Measurements from ENCODE around the gene NEGR1.

Gene NEGR1

DNA sequence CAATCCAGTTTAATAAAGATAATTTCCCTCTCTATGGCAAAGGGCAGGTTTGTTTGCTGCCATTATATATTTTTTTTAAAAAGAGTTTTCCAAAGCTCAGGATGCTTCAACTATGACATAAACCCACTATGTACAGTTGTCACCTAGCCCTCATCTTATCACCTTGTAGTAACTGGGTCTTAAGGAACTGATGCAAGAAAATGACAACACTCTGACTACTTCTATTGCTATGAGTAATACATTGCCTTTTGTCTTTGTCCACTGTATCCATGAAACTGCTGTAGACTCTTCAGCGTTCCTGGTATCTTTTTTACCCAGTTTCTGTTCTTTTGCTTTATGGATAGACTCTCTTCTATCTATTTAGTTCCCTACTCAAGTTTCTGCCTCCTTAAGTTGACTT, 586.5 kb downstream of the NEGR1 start:
- ChIA-PET POLR2A (no interaction called here), CTCF (interaction anchor here (0.6 kb wide), 1 partner anchor 134 kb away, joined by 3 read pairs; no protein-coding TSS in a partner anchor)
- TF ChIP-seq, protein P1, sequence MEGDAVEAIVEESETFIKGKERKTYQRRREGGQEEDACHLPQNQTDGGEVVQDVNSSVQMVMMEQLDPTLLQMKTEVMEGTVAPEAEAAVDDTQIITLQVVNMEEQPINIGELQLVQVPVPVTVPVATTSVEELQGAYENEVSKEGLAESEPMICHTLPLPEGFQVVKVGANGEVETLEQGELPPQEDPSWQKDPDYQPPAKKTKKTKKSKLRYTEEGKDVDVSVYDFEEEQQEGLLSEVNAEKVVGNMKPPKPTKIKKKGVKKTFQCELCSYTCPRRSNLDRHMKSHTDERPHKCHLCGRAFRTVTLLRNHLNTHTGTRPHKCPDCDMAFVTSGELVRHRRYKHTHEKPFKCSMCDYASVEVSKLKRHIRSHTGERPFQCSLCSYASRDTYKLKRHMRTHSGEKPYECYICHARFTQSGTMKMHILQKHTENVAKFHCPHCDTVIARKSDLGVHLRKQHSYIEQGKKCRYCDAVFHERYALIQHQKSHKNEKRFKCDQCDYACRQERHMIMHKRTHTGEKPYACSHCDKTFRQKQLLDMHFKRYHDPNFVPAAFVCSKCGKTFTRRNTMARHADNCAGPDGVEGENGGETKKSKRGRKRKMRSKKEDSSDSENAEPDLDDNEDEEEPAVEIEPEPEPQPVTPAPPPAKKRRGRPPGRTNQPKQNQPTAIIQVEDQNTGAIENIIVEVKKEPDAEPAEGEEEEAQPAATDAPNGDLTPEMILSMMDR (IDR thresholded peaks at IDR 0.05; ENCODE audit: insufficient read depth, low read length, missing control alignments), result no peak
- no peak overlapping the region for H3K4me3 ChIP-seq (ENCODE audit: low read depth, low read length)
- no peak for DNase-seq (ENCODE audit: low read depth, low spot score)

DNA sequence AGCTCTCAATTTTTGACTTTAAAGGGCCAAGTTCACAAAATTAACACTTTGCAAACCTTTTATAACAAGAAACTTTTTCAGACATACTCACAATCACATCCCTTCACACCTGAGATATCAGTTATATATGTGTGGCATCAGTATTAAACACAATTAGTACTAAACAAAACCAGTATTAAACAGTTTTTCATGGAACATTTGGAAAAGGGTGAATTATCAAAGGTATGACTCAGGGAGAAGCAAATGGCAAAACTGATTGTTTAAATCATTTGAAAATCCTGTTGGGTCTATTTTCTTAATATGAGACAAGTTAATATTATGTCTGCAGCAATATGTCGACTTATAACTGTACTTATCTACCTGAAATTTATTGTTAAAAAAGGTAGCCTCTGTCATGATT, 587.3 kb downstream of the NEGR1 start:
- DNase-seq (ENCODE audit: low read depth, low spot score), result no peak
- POLR2A ChIA-PET, result no interaction called here
- CTCF ChIA-PET, result no interaction called here
- no peak overlapping the region for H3K4me3 ChIP-seq (ENCODE audit: low read depth, low read length)
- TF ChIP-seq, protein P1 (IDR thresholded peaks at IDR 0.05; ENCODE audit: insufficient read depth, low read length, missing control alignments), result no peak

DNA sequence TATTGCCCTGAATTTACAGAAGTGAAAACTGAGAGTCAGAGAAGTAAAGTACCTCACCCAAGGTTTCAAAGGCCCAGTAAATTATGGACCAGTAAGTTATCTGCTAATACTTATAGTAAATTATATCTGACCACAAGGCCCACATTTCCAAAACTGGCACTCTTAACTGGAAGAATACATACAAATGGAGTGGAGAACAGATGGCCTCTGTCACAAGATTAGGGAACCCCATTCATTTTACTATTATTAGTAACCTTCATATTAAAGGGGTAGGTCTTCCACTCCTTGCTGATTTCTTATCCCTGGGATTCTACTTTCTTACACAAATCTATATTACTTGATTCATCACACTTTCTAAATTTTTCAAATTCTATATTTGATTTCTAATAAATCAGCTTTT, 588.8 kb downstream of the NEGR1 start:
- no peak for DNase-seq (ENCODE audit: low read depth, low spot score)

DNA sequence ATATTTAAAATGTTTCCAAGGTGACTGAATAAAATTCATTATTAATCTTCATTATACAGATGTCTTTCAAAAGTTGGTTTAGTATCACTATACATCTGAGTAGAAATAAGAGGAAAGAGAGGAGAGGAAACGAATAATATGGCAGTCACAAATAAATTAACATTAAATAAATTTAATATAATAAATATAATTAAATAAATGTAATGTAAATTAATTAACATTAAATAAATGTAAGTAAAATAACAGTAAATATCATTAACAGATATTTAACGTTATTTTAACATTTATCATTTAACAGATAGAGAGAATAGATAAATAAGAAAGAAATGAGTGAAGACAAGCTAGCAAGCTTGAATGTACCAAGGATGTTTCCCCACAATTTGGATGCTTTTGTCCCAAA, 592.7 kb downstream of the NEGR1 start:
- no peak overlapping the region for H3K4me3 ChIP-seq (ENCODE audit: low read depth, low read length)
- POLR2A ChIA-PET, result no interaction called here
- CTCF ChIA-PET, result no interaction called here
- DNase-seq (ENCODE audit: low read depth, low spot score), result no peak
- TF ChIP-seq, protein P1 (IDR thresholded peaks at IDR 0.05; ENCODE audit: insufficient read depth, low read length, missing control alignments), result no peak

More for the DNA sequence above, 588.8 kb downstream of the NEGR1 start:
- CTCF ChIA-PET, result no interaction called here
- H3K4me3 ChIP-seq (ENCODE audit: low read depth, low read length), result no peak overlapping the region
- POLR2A ChIA-PET, result no interaction called here
- TF ChIP-seq, protein P1 (IDR thresholded peaks at IDR 0.05; ENCODE audit: insufficient read depth, low read length, missing control alignments), result no peak

DNA sequence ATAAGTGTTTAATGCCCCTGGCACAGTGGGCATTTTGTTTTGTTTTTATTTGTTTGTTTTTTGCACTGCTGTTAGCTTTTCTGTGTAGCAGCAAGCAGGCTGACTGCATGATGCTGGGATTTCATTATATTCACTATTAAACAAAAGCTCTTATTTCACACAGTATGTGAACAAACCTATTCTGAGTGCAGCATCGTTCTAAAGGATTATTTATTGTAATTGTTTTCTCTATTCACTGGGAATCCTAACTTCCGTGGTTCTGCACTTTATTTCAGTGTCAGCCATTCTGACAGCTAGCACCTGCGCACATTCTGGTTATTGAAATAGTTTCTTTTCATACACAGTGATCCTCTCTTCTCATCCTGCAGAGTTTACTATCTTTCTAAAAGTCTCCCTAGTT, 595.0 kb downstream of the NEGR1 start:
- TF ChIP-seq, protein P1 (IDR thresholded peaks at IDR 0.05; ENCODE audit: insufficient read depth, low read length, missing control alignments), result no peak
- ChIA-PET CTCF (no interaction called here), POLR2A (no interaction called here)
- DNase-seq (ENCODE audit: low read depth, low spot score), result no peak
- H3K4me3 ChIP-seq (ENCODE audit: low read depth, low read length), result no peak overlapping the region

DNA sequence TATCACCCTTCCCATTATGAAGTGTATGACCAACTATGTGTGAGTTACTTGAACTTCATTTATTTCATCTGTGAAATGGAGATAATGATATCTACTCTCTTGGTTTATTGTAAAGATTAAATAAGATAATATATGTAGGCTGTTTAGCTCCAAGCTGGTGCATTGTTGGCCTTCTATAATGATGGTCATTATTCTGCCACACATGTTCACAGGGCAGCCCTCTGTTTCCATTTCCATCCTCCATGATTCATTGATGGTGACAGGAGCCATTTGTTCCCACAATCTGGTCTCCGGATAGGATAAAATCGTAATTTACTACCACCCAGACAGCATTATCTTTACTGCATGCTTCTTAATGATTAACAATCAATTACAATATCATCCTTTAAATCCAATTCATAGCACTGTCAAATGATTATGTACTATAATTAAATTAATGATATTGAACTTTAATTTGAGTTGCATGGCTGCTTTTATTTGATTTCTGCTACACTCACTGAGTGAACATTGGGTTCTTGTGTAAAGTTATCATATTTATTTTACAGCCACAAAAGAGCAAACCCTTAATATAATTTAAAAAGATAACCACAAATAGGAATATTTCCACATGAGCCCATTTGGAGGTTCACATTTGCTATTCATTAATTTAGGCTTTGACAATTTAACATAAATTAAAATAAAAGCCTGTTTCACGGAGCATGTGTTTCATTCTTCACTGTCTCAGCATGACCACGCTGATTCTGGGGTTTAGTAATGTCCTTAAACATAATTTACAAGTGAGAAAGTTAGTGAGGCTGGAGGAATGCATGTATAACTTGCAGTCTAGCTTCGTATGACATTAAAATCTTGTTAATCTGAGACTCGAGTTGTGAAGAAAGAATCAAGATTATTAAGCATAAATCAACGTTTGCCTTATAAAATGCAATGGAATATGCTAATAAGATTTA, 605.1 kb downstream of the NEGR1 start:
- POLR2A ChIA-PET, result no interaction called here
- no peak overlapping the region for H3K4me3 ChIP-seq (ENCODE audit: low read depth, low read length)
- TF ChIP-seq, protein P1 (IDR thresholded peaks at IDR 0.05; ENCODE audit: insufficient read depth, low read length, missing control alignments), result no peak
- no peak for DNase-seq (ENCODE audit: low read depth, low spot score)
- CTCF ChIA-PET, result no interaction called here

All from AG04449 (cell line).